ENCODE data around the gene PCBD1.
A peak's percentile ranks its signal among the peaks of the same experiment; 100 is the strongest.

Gene PCBD1

DNA sequence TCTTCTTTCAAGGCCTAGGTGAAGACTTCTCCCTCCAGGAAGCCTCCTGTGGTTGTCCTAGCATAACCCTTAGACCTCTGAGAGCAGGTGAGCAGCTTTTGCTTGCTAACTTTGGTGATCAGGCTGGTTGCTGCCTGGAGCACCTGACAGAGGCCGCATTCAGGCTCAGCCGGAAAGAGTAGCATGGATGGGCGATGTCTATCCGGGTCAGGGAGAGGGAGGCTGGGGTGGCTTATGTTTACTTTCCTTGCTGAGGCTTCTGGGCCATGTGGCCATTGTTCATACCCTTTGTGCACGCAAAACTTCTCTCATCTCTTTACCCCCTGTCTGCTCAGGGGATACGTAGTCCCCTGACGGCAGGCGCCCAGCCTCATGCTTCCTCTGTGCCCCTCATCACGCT, 27.4 kb upstream of the PCBD1 start:
- intact Hi-C loops (cut with DNase I; ENCODE audit: low total_unique reads) = no loop called here
- DNase-seq = no peak
- Histone ChIP-seq H3K36me3 (no peaks in the 10 kb centered on the region), H3K4me1 (no peaks in the 10 kb centered on the region), H3K27ac (no peak overlapping the region), H3K9me3 (no peaks in the 10 kb centered on the region), H3K27me3 (peaks cover 0 to 56% of the 10 kb centered on the region in 2 donors), H3K4me3 (no peak overlapping the region)
- TF ChIP-seq, protein P1, sequence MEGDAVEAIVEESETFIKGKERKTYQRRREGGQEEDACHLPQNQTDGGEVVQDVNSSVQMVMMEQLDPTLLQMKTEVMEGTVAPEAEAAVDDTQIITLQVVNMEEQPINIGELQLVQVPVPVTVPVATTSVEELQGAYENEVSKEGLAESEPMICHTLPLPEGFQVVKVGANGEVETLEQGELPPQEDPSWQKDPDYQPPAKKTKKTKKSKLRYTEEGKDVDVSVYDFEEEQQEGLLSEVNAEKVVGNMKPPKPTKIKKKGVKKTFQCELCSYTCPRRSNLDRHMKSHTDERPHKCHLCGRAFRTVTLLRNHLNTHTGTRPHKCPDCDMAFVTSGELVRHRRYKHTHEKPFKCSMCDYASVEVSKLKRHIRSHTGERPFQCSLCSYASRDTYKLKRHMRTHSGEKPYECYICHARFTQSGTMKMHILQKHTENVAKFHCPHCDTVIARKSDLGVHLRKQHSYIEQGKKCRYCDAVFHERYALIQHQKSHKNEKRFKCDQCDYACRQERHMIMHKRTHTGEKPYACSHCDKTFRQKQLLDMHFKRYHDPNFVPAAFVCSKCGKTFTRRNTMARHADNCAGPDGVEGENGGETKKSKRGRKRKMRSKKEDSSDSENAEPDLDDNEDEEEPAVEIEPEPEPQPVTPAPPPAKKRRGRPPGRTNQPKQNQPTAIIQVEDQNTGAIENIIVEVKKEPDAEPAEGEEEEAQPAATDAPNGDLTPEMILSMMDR (IDR thresholded peaks at IDR 0.05) = no peak

DNA sequence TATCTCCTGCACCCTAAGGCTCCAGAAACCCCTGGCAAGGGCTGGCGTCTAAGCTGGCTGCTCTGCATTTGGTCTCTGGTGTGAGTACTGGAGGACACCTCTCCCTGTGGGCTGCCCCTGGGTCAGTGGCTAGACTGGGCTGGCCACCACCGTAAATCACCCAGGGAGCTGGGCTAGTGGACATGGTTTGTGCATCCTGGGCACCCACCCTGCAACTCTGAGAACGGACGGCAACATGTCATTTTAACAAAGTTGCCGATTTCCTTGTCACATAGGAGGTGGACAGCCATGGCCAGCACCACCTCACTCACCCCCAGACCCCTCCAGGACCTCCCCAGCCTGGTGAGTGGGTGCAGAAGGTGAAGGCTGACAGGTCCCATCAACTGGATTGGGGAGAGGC, 26.8 kb upstream of the PCBD1 start:
- no peaks in the 10 kb centered on the region for H3K9me3 ChIP-seq
- peaks cover 0 to 50% of the 10 kb centered on the region in 2 donors for H3K27me3 ChIP-seq
- no peak for DNase-seq
- no peaks in the 10 kb centered on the region for H3K36me3 ChIP-seq
- no peak overlapping the region for H3K27ac ChIP-seq
- no peak overlapping the region for H3K4me3 ChIP-seq
- TF ChIP-seq, protein P1 (IDR thresholded peaks at IDR 0.05) = no peak
- no peaks in the 10 kb centered on the region for H3K4me1 ChIP-seq
- intact Hi-C loops (cut with DNase I; ENCODE audit: low total_unique reads) = no loop called here

DNA sequence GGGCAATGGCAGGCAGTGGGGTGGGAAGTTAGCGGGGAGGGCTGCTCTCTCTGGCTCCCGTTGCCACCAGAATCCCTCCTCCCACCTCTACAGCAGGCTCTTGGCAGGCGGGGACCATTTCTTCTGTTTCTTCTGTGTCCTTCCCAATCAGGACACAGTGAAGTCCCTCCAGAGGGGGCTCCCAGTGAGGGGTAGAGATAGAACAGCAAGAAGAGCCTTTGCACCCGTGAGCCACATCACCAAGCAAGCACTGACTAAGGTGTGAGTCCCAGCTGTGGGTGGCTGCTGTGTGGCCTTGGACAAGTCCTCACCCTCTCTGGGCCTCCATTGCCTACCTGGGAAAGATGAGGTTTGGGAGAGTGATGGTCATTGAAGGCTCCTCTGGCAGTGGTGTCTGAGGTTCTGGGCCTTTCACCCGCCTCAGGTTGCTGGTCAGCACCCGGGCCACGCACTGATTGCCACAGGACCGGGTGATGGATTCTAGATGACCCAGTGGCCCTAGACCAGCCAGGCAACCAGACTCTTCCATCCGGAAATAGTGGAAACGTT, 26.0 kb upstream of the PCBD1 start:
- TF ChIP-seq, protein P1 (IDR thresholded peaks at IDR 0.05) = no peak
- H3K27ac ChIP-seq = no peak overlapping the region
- H3K4me1 ChIP-seq = no peaks in the 10 kb centered on the region
- DNase-seq = peak in 1 of 2 donors; percentile 24
- intact Hi-C loops (cut with DNase I; ENCODE audit: low total_unique reads) = no loop called here
- no peaks in the 10 kb centered on the region for H3K9me3 ChIP-seq
- H3K4me3 ChIP-seq = no peak overlapping the region
- no peaks in the 10 kb centered on the region for H3K36me3 ChIP-seq
- H3K27me3 ChIP-seq = peaks cover 0 to 45% of the 10 kb centered on the region in 2 donors

DNA sequence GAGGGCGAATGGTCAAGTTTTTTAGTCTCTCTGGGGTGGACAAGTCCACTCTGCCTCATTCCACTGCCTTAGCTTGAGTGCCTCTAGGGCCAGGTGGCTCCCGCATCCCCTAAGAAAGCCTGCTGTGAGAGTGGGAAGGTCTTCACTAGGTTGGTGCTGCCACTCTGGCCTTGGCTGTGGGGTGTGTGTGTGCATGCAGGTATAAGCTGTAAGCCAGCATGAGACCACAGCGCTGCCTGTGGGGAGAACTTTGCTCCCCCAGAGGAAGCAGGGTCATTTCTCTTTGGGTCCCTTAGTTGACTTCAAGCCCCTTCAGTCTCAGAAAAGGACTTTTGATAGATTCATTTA, 25.5 kb upstream of the PCBD1 start:
- TF ChIP-seq, protein P1 (IDR thresholded peaks at IDR 0.05) = no peak
- H3K27me3 ChIP-seq = peaks cover 0 to 40% of the 10 kb centered on the region in 2 donors
- no peaks in the 10 kb centered on the region for H3K36me3 ChIP-seq
- H3K27ac ChIP-seq = no peak overlapping the region
- no peaks in the 10 kb centered on the region for H3K9me3 ChIP-seq
- intact Hi-C loops (cut with DNase I; ENCODE audit: low total_unique reads) = no loop called here
- DNase-seq = no peak
- H3K4me1 ChIP-seq = no peaks in the 10 kb centered on the region
- H3K4me3 ChIP-seq = no peak overlapping the region

DNA sequence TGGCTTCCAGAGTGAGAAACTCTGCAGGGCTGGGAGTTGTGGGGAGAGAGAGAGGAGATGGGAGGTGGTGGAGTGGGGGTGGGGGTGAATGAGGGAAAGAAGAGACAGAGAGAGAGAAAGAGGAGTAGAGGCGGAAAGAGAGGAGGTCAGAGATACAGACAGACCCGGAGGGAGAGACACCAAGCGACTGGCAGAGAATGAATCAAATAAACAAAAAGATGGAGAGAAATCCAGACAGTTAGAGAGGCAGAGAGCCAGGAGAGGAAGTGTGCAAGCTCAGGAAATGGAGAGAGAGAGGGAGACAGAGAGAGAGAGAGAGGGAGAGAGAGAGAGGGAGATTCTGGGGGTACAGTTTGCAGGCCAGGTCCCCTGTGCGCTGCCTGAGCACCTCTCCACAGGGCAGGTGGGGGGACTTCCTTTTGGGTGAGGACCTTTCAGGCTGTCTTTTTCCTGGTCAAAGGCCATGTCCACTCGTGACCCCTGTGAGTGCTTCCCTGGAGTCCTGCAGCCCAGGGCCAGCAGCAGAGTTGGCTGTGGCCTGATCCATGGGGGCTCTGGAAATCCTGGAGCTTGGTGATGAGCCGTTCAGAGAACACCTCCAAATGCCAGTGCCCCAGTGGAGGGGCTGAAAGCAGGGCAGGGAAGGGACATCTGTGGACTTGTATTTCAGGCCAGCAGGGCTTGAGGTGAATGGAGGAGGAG, 25.0 kb upstream of the PCBD1 start:
- Histone ChIP-seq H3K4me1 (no peaks in the 10 kb centered on the region), H3K36me3 (no peaks in the 10 kb centered on the region), H3K27me3 (peaks cover 0 to 38% of the 10 kb centered on the region in 2 donors), H3K4me3 (no peak overlapping the region), H3K27ac (no peak overlapping the region), H3K9me3 (no peaks in the 10 kb centered on the region)
- peak in 1 of 2 donors; percentile 42 for DNase-seq
- intact Hi-C loops (cut with DNase I; ENCODE audit: low total_unique reads) = no loop called here
- TF ChIP-seq, protein P1 (IDR thresholded peaks at IDR 0.05) = no peak
